SK-N-SH (cell line): ENCODE measurements around the gene SLC6A13. TPM values are rescaled to one million over a fixed set of nuclear protein-coding genes. Genes with fewer than 3 reads are reported as not detected.
A peak's percentile ranks its signal among the peaks of the same experiment; 100 is the strongest.

Experiments used
- CTCF ChIA-PET: fragments of 300-600, 350-600 bp; formaldehyde crosslinking; extraction: SDS; loops from one replicate; lab custom pipeline; 2021; lab: Yijun Ruan, JAX
- POLR2A ChIA-PET: fragments of 350-600 bp; sonication (Branson Sonifier 250); formaldehyde crosslinking; extraction: SDS; loops from one replicate; lab custom pipeline; 2020; ENCODE audit warnings: antibody characterized with exemption, inconsistent platforms; lab: Yijun Ruan, JAX
- DNase-seq: peaks from one replicate; pipeline ENCODE4 v3.0.0; 2012
- H2AFZ ChIP-seq: fragments of 200-600 bp; sonication (generic); 2 replicates; pipeline ENCODE4 v1.8.1; 2016; ENCODE audit warnings: antibody characterized with exemption, mild to moderate bottlenecking, low read depth
- H3F3A ChIP-seq: fragments of 200-600 bp; sonication (generic); replicated peaks from 2 replicates; pipeline ENCODE3; 2016; ENCODE audit warnings: antibody characterized with exemption, mild to moderate bottlenecking; ENCODE audit not compliant: insufficient read depth
- H3K27ac ChIP-seq, 2 experiments: fragments of 200-500 bp in 1 of 2; fragments of 200-600 bp in 1 of 2; sonication (Bioruptor generic) in 1 of 2; sonication (generic), shearing (Covaris generic) in 1 of 2; 2 replicates each; pipeline versions ENCODE4 v1.5.1 to v1.6.1; 2014 to 2016; ENCODE audit warnings: low read depth in 2 of 2, inconsistent platforms in 1 of 2, low read length in 1 of 2, mild to moderate bottlenecking in 1 of 2, mixed read lengths in 1 of 2
- H3K27me3 ChIP-seq: fragments of 200-600 bp; sonication (generic), shearing (Covaris generic); 2 replicates; pipeline ENCODE4 v1.6.1; 2016; ENCODE audit warnings: mixed run types; ENCODE audit not compliant: insufficient read depth
- H3K36me3 ChIP-seq, 2 experiments: fragments of 200-500 bp in 1 of 2; fragments of 200-600 bp in 1 of 2; sonication (Bioruptor generic) in 1 of 2; sonication (generic) in 1 of 2; replicated peaks in 1 of 2; 2 replicates each; pipeline versions ENCODE3 to v1.5.1; 2014 to 2016; ENCODE audit warnings: low read length in 1 of 2, mild to moderate bottlenecking in 1 of 2; ENCODE audit not compliant: insufficient read depth in 2 of 2, control insufficient read depth in 1 of 2
- H3K4me1 ChIP-seq, 2 experiments: fragments of 200-500 bp in 1 of 2; fragments of 200-600 bp in 1 of 2; sonication (Bioruptor generic) in 1 of 2; sonication (generic), shearing (Covaris generic) in 1 of 2; 2 replicates each; pipeline versions ENCODE4 v1.5.1 to v1.6.1; 2014 to 2016; ENCODE audit warnings: low read depth in 1 of 2, low read length in 1 of 2, mixed run types in 1 of 2; ENCODE audit not compliant: insufficient read depth in 2 of 2, control insufficient read depth in 1 of 2
- H3K4me2 ChIP-seq: fragments of 200-600 bp; sonication (generic), shearing (Covaris generic); 2 replicates; pipeline ENCODE4 v1.6.1; 2017; ENCODE audit warnings: mixed run types
- H3K4me3 ChIP-seq, 2 experiments: fragments of 200-500 bp in 1 of 2; fragments of 200-600 bp in 1 of 2; sonication (Bioruptor generic) in 1 of 2; sonication (generic), shearing (Covaris generic) in 1 of 2; 2 replicates each; pipeline versions ENCODE4 v1.5.1 to v1.8.1; 2014 to 2016; ENCODE audit warnings: low read depth in 2 of 2, inconsistent platforms in 1 of 2, low read length in 1 of 2, mild to moderate bottlenecking in 1 of 2, mixed read lengths in 1 of 2, moderate library complexity in 1 of 2
- H3K79me2 ChIP-seq: fragments of 200-600 bp; sonication (generic); 2 replicates; pipeline ENCODE4 v1.8.1; 2017; ENCODE audit warnings: mild to moderate bottlenecking; ENCODE audit not compliant: insufficient read depth
- H3K9ac ChIP-seq: fragments of 200-600 bp; sonication (generic); 2 replicates; pipeline ENCODE4 v1.6.1; 2017; ENCODE audit warnings: mixed run types
- H3K9me2 ChIP-seq: fragments of 200-600 bp; sonication (generic); 2 replicates; pipeline ENCODE4 v1.6.1; 2017; ENCODE audit warnings: mixed run types
- H3K9me3 ChIP-seq: fragments of 200-600 bp; sonication (generic); 2 replicates; pipeline ENCODE4 v1.6.1; 2017; ENCODE audit warnings: mixed run types, mild to moderate bottlenecking, moderate library complexity
- H4K20me1 ChIP-seq: fragments of 200-600 bp; sonication (generic); 2 replicates; pipeline ENCODE4 v1.6.1; 2017; ENCODE audit warnings: mild to moderate bottlenecking, mixed run types; ENCODE audit not compliant: insufficient read depth
- EP300 ChIP-seq, 2 experiments: IDR thresholded peaks; 2 replicates each; pipeline versions ENCODE4 v1.4.0 to v1.6.1; 2012; ENCODE audit warnings: borderline replicate concordance in 1 of 2, low read depth in 1 of 2, low read length in 1 of 2
- FOXJ3 ChIP-seq: sonication (generic); formaldehyde crosslinking; IDR thresholded peaks from 2 replicates; pipeline ENCODE4 v1.5.1; 2020; ENCODE audit warnings: mild to moderate bottlenecking, missing genetic modification reagents
- GATA2 ChIP-seq: sonication (generic); formaldehyde crosslinking; IDR thresholded peaks from 2 replicates; pipeline ENCODE4 v1.5.0; 2020; ENCODE audit warnings: mild to moderate bottlenecking, missing genetic modification reagents
- JUND ChIP-seq: IDR thresholded peaks from 2 replicates; pipeline ENCODE4 v1.4.0; 2012
- MXI1 ChIP-seq: IDR thresholded peaks from 2 replicates; pipeline ENCODE4 v1.6.1; 2012; ENCODE audit warnings: mild to moderate bottlenecking, low read depth, low read length, improper control_type of control experiment
- NFIC ChIP-seq: IDR thresholded peaks from 2 replicates; pipeline ENCODE4 v1.4.0; 2012; ENCODE audit warnings: borderline replicate concordance
- NRF1 ChIP-seq: IDR thresholded peaks from 2 replicates; pipeline ENCODE4 v1.6.1; 2012; ENCODE audit warnings: low read depth, mild to moderate bottlenecking, low read length
- POLR2AphosphoS5 ChIP-seq: IDR thresholded peaks from 2 replicates; pipeline ENCODE4 v1.6.1; 2012; ENCODE audit warnings: low read depth, low read length
- RCOR1 ChIP-seq: fragments of 150-350 bp; IDR thresholded peaks from 2 replicates; pipeline ENCODE4 v1.6.1; 2017; ENCODE audit warnings: antibody characterized with exemption, low read length
- REST ChIP-seq: IDR thresholded peaks from 2 replicates; pipeline ENCODE4 v1.6.1; 2012; ENCODE audit warnings: mild to moderate bottlenecking, low read depth, low read length, moderate library complexity
- RFX5 ChIP-seq: IDR thresholded peaks from 2 replicates; pipeline ENCODE4 v1.6.1; 2012; ENCODE audit warnings: mild to moderate bottlenecking, improper control_type of control experiment, low read length
- SIN3A ChIP-seq: IDR thresholded peaks from 2 replicates; pipeline ENCODE4 v1.6.1; 2012; ENCODE audit warnings: low read depth, mild to moderate bottlenecking, low read length, moderate library complexity, borderline replicate concordance
- TAF1 ChIP-seq: IDR thresholded peaks from 2 replicates; pipeline ENCODE4 v1.6.1; 2012; ENCODE audit warnings: low read depth, mild to moderate bottlenecking, low read length, moderate library complexity, borderline replicate concordance
- TCF12 ChIP-seq: IDR thresholded peaks from 2 replicates; pipeline ENCODE4 v1.4.0; 2012
- USF1 ChIP-seq: IDR thresholded peaks from 2 replicates; pipeline ENCODE4 v1.4.0; 2012; ENCODE audit warnings: low read depth, borderline replicate concordance
- USF2 ChIP-seq: fragments of 150-350 bp; IDR thresholded peaks from 2 replicates; pipeline ENCODE4 v1.6.1; 2017; ENCODE audit warnings: antibody characterized with exemption, low read length, low read depth, borderline replicate concordance
- WGBS: methylation state at CpG from one replicate; pipeline ENCODE4 v1.1.6; 2017; ENCODE audit warnings: low lambda C conversion rate; 5-methylcytosine and 5-hydroxymethylcytosine counted together
- polyA plus RNA-seq, 3 experiments: library from polyadenylated mRNA; depleted of rRNA; stranded (reverse); fragments of >200 nt; gene quantifications; 2 replicates each; pipeline ENCODE4 v1.2.3, GENCODE V29; 2012
- TF ChIP-seq, protein P1 (sequence below): fragments of 150-350 bp; IDR thresholded peaks from 2 replicates; pipeline ENCODE4 v1.6.1; 2016; ENCODE audit warnings: mild to moderate bottlenecking, low read depth, low read length
- TF ChIP-seq, protein P2 (sequence below): IDR thresholded peaks from 2 replicates; pipeline ENCODE4 v1.4.0; 2012; ENCODE audit warnings: low read depth
- TF ChIP-seq, protein P3 (sequence below): IDR thresholded peaks from 2 replicates; pipeline ENCODE4 v1.4.0; 2012; ENCODE audit warnings: low read depth, borderline replicate concordance
- TF ChIP-seq, protein P4 (sequence below): fragments of 200-600 bp; sonication (generic); IDR thresholded peaks from 2 replicates; pipeline ENCODE4 v1.6.1; 2017; ENCODE audit warnings: antibody characterized with exemption, mild to moderate bottlenecking, moderate library complexity

SLC6A13 gene
- polyA plus RNA-seq, 1 of the 3 experiments (the other 2 are of a cell fraction): 0.05 TPM

- TF ChIP-seq TAF1: no peak
These were observed 80.2 kb downstream of the SLC6A13 start (continued) for GRCh38 chr12:182381-182892.

DNA sequence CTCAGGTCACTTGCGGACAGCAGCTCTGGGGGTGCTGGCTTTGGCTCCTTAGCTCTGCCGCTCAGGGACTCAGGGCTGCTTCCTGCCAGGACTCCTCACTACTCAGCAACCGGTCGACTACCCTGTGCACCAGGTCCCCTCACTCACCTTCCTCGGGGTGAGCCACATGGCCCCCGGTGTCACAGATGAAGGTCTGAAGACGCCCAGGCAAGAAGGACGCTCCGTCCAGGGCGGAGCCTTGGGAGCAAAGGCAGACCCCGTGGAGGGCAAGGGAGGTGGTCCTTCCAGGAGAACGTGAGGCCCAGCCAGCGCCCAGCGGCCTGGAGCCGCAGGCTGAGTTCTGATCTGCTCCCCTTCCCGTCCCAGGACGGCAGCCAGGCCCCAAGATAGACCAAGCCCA is 80.7 kb downstream of the SLC6A13 start:
- POLR2A ChIA-PET: no interaction called here
- H3K9me2 ChIP-seq: no peaks in the 10 kb centered on the region
- CTCF ChIA-PET: no interaction called here
- peaks cover 6% of the 10 kb centered on the region for H3F3A ChIP-seq
- H3K36me3 ChIP-seq: no peaks in the 10 kb centered on the region
- peak overlapping the region; percentile 17; the same call in 1 of the 2 replicates for H2AFZ ChIP-seq
- WGBS: 92% methylated on average over 17 of the region's 17 CpGs
- no peaks in the 10 kb centered on the region for H3K9me3 ChIP-seq
- peak overlapping the region; percentile 16; the same call in 1 of the 2 replicates for H3K4me2 ChIP-seq
- H3K79me2 ChIP-seq: no peaks in the 10 kb centered on the region
- TF ChIP-seq, protein P1, sequence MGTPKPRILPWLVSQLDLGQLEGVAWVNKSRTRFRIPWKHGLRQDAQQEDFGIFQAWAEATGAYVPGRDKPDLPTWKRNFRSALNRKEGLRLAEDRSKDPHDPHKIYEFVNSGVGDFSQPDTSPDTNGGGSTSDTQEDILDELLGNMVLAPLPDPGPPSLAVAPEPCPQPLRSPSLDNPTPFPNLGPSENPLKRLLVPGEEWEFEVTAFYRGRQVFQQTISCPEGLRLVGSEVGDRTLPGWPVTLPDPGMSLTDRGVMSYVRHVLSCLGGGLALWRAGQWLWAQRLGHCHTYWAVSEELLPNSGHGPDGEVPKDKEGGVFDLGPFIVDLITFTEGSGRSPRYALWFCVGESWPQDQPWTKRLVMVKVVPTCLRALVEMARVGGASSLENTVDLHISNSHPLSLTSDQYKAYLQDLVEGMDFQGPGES: no peak
- TF ChIP-seq, protein P2, sequence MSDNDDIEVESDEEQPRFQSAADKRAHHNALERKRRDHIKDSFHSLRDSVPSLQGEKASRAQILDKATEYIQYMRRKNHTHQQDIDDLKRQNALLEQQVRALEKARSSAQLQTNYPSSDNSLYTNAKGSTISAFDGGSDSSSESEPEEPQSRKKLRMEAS: no peak
- TF ChIP-seq JUND: no peak
- TF ChIP-seq, protein P3, sequence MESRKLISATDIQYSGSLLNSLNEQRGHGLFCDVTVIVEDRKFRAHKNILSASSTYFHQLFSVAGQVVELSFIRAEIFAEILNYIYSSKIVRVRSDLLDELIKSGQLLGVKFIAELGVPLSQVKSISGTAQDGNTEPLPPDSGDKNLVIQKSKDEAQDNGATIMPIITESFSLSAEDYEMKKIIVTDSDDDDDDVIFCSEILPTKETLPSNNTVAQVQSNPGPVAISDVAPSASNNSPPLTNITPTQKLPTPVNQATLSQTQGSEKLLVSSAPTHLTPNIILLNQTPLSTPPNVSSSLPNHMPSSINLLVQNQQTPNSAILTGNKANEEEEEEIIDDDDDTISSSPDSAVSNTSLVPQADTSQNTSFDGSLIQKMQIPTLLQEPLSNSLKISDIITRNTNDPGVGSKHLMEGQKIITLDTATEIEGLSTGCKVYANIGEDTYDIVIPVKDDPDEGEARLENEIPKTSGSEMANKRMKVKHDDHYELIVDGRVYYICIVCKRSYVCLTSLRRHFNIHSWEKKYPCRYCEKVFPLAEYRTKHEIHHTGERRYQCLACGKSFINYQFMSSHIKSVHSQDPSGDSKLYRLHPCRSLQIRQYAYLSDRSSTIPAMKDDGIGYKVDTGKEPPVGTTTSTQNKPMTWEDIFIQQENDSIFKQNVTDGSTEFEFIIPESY: no peak
- no peak for TF ChIP-seq RCOR1
- no peak for TF ChIP-seq USF1
- no peak for TF ChIP-seq NFIC
- TF ChIP-seq TCF12: no peak
- TF ChIP-seq GATA2 (CRISPR knock-in tag): no peak
- TF ChIP-seq POLR2AphosphoS5: no peak
- no peak for TF ChIP-seq REST
- no peak for TF ChIP-seq MXI1
- TF ChIP-seq RFX5: no peak
- no peak for TF ChIP-seq SIN3A
- TF ChIP-seq FOXJ3 (CRISPR knock-in tag): no peak
- no peak for TF ChIP-seq EP300 (IDR thresholded peaks at IDR 0.05; ENCODE audit: borderline replicate concordance in 1 of 2, low read depth in 1 of 2, low read length in 1 of 2)
- TF ChIP-seq USF2: no peak
- TF ChIP-seq NRF1: no peak
- TF ChIP-seq TAF1: no peak
- TF ChIP-seq, protein P4, sequence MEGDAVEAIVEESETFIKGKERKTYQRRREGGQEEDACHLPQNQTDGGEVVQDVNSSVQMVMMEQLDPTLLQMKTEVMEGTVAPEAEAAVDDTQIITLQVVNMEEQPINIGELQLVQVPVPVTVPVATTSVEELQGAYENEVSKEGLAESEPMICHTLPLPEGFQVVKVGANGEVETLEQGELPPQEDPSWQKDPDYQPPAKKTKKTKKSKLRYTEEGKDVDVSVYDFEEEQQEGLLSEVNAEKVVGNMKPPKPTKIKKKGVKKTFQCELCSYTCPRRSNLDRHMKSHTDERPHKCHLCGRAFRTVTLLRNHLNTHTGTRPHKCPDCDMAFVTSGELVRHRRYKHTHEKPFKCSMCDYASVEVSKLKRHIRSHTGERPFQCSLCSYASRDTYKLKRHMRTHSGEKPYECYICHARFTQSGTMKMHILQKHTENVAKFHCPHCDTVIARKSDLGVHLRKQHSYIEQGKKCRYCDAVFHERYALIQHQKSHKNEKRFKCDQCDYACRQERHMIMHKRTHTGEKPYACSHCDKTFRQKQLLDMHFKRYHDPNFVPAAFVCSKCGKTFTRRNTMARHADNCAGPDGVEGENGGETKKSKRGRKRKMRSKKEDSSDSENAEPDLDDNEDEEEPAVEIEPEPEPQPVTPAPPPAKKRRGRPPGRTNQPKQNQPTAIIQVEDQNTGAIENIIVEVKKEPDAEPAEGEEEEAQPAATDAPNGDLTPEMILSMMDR: no peak
- H3K27ac ChIP-seq: peak overlapping the region in 1 of 2 experiments; percentile 67; a peak in 2 of 4 replicates
- H3K9ac ChIP-seq: 0 out of 2 replicates have a peak overlapping the region, but pooled peaks have one; percentile 9
- H3K4me1 ChIP-seq: peaks cover 11 to 51% of the 10 kb centered on the region in 2 experiments; a peak in 3 of 4 replicates
- H3K4me3 ChIP-seq: no peak overlapping the region
- H3K27me3 ChIP-seq: no peaks in the 10 kb centered on the region
- no peak for DNase-seq
- H4K20me1 ChIP-seq: no peaks in the 10 kb centered on the region
